ENCODE measurements around the gene ZNF780A. TPM values are rescaled to one million over a fixed set of nuclear protein-coding genes. Genes with fewer than 3 reads are reported as not detected.

The ZNF780A gene
- total and polyA plus RNA-seq, 8 donors, result 8.1 to 40.5 (median 16.4) TPM

GRCh38 chr19:40080289-40080688 is 10.5 kb downstream of the ZNF780A start:
- H3K9me3 ChIP-seq, result peaks cover 9 to 52% (median 30%) of the 10 kb centered on the region in 4 donors
- TF ChIP-seq POLR2AphosphoS5 (IDR thresholded peaks at IDR 0.05) (no peak), POLR2A (IDR thresholded peaks at IDR 0.05) (no peak), CTCF (IDR thresholded peaks at IDR 0.05) (no peak), EP300 (IDR thresholded peaks at IDR 0.05) (no peak)
- 90 to 97% (median 96%) methylated on average over 1 of the region's 1 CpG for WGBS, 5 donors
- no peaks in the 10 kb centered on the region for H3K4me1 ChIP-seq
- DNase-seq, result no peak
- no peak overlapping the region for H3K27ac ChIP-seq
- peaks cover 57 to 99% (median 95%) of the 10 kb centered on the region in 4 donors for H3K36me3 ChIP-seq
- H3K4me3 ChIP-seq, result no peak overlapping the region
- no peaks in the 10 kb centered on the region for H3K27me3 ChIP-seq
- intact Hi-C loops (cut with DNase I; ENCODE audit: low total_unique reads), result no loop called here

- Histone ChIP-seq H3K4me3 (no peak overlapping the region), H3K4me1 (no peaks in the 10 kb centered on the region), H3K27me3 (no peaks in the 10 kb centered on the region), H3K27ac (no peak overlapping the region), H3K9me3 (peaks cover 9 to 71% (median 48%) of the 10 kb centered on the region in 4 donors), H3K36me3 (peaks cover 63 to 100% (median 98%) of the 10 kb centered on the region in 4 donors)
- DNase-seq, result no peak
- TF ChIP-seq POLR2A (IDR thresholded peaks at IDR 0.05), result no peak
- TF ChIP-seq EP300 (IDR thresholded peaks at IDR 0.05), result no peak
- TF ChIP-seq CTCF (IDR thresholded peaks at IDR 0.05), result no peak
- no peak for TF ChIP-seq POLR2AphosphoS5 (IDR thresholded peaks at IDR 0.05)
- intact Hi-C loops (cut with DNase I; ENCODE audit: low total_unique reads), result no loop called here
- 70 to 97% (median 92%) methylated on average over 1 of the region's 1 CpG for WGBS, 5 donors
These were observed 12.4 kb downstream of the ZNF780A start for GRCh38 chr19:40078377-40078776.

- WGBS, 5 donors, result 88 to 100% (median 96%) methylated on average over 1 of the region's 1 CpG
- intact Hi-C loops (cut with DNase I; ENCODE audit: low total_unique reads), result no loop called here
- no peak for DNase-seq
- H3K4me1 ChIP-seq, result no peaks in the 10 kb centered on the region
- H3K9me3 ChIP-seq, result peaks cover 0 to 45% (median 29%) of the 10 kb centered on the region in 4 donors
- no peak for TF ChIP-seq POLR2A (IDR thresholded peaks at IDR 0.05)
- no peak for TF ChIP-seq CTCF (IDR thresholded peaks at IDR 0.05)
- TF ChIP-seq POLR2AphosphoS5 (IDR thresholded peaks at IDR 0.05), result no peak
- no peak for TF ChIP-seq EP300 (IDR thresholded peaks at IDR 0.05)
- no peak overlapping the region for H3K4me3 ChIP-seq
- H3K27ac ChIP-seq, result no peak overlapping the region
- no peaks in the 10 kb centered on the region for H3K27me3 ChIP-seq
- H3K36me3 ChIP-seq, result peaks cover 9 to 31% (median 22%) of the 10 kb centered on the region in 4 donors
These were observed 20.7 kb downstream of the ZNF780A start for GRCh38 chr19:40070058-40070457.

GRCh38 chr19:40059624-40060023 is 31.1 kb downstream of the ZNF780A start:
- TF ChIP-seq EP300 (IDR thresholded peaks at IDR 0.05) (no peak), POLR2A (IDR thresholded peaks at IDR 0.05) (no peak), CTCF (IDR thresholded peaks at IDR 0.05) (no peak), POLR2AphosphoS5 (IDR thresholded peaks at IDR 0.05) (no peak)
- no peak for DNase-seq
- H3K36me3 ChIP-seq, result no peaks in the 10 kb centered on the region
- peaks cover 0 to 36% (median 14%) of the 10 kb centered on the region in 4 donors for H3K9me3 ChIP-seq
- no peaks in the 10 kb centered on the region for H3K27me3 ChIP-seq
- 91 to 100% (median 98%) methylated on average over 1 of the region's 1 CpG for WGBS, 5 donors
- intact Hi-C loops (cut with DNase I; ENCODE audit: low total_unique reads), result no loop called here
- H3K27ac ChIP-seq, result no peak overlapping the region
- H3K4me3 ChIP-seq, result no peak overlapping the region
- peaks cover 7 to 16% (median 12%) of the 10 kb centered on the region in 4 donors for H3K4me1 ChIP-seq

Measured in stomach (tissue), 9 donors.